ENCODE measurements around the gene RETN. TPM values are rescaled to one million over a fixed set of nuclear protein-coding genes. Genes with fewer than 3 reads are reported as not detected.
"Not testable (repeated sequence)": the region's sequence is repeated elsewhere in the genome, so short reads cannot be mapped to it uniquely, and the experiment has no call there.

RETN gene
- total RNA-seq, 1 donor from 2014 or later = not detected

- peaks cover 14% of the 10 kb centered on the region for H3K4me1 Mint-ChIP-seq (ENCODE audit: low read depth)
- intact Hi-C loops (cut with micrococcal nuclease) = no loop called here
- no peak overlapping the region for H3K27ac Mint-ChIP-seq
- H3K9me3 Mint-ChIP-seq = no peaks in the 10 kb centered on the region
- peaks cover 26% of the 10 kb centered on the region for H3K36me3 Mint-ChIP-seq (ENCODE audit: low read depth)
- no peaks in the 10 kb centered on the region for H3K27me3 Mint-ChIP-seq (ENCODE audit: low read depth)
- H3K4me3 Mint-ChIP-seq (ENCODE audit: low read depth) = no peak overlapping the region
- DNase-seq (ENCODE audit: low spot score) = no peak
Observed at GRCh38 chr19:7642295-7643030, 26.4 kb upstream of the RETN start.

DNA sequence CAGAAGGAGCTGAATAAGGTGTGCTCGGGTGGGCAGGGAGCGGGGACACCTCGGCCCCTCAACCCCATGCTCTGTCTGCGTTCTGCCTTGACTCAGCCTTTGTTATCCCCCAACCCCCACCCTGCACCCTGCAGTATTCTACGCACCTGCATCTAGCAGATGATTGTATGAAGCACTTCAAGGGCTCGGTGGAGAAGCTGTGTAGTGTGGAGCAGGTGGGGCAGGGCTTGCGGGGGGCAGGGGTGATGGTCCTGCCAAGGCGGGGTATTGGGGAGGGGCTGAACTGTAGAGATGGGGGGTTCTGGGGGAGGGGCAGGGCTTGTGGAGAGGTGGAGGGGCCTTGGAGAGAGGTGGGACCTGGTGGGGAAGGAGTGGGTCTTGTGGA lies 25.8 kb upstream of the RETN start:
- Mint-ChIP-seq H3K36me3 (ENCODE audit: low read depth) (peaks cover 31% of the 10 kb centered on the region), H3K4me3 (ENCODE audit: low read depth) (no peak overlapping the region), H3K27me3 (ENCODE audit: low read depth) (no peaks in the 10 kb centered on the region), H3K9me3 (no peaks in the 10 kb centered on the region), H3K27ac (no peak overlapping the region), H3K4me1 (ENCODE audit: low read depth) (peaks cover 14% of the 10 kb centered on the region)
- no peak for DNase-seq (ENCODE audit: low spot score)
- intact Hi-C loops (cut with micrococcal nuclease) = no loop called here

- H3K9me3 Mint-ChIP-seq; H3K4me3 Mint-ChIP-seq (ENCODE audit: low read depth); intact Hi-C loops (cut with micrococcal nuclease); H3K27me3 Mint-ChIP-seq (ENCODE audit: low read depth); DNase-seq (ENCODE audit: low spot score); H3K27ac Mint-ChIP-seq: not testable (repeated sequence)
- H3K4me1 Mint-ChIP-seq (ENCODE audit: low read depth) = peaks cover 11% of the 10 kb centered on the region
- peaks cover 31% of the 10 kb centered on the region for H3K36me3 Mint-ChIP-seq (ENCODE audit: low read depth)
Observed at GRCh38 chr19:7643629-7644549, 25.0 kb upstream of the RETN start.

DNA sequence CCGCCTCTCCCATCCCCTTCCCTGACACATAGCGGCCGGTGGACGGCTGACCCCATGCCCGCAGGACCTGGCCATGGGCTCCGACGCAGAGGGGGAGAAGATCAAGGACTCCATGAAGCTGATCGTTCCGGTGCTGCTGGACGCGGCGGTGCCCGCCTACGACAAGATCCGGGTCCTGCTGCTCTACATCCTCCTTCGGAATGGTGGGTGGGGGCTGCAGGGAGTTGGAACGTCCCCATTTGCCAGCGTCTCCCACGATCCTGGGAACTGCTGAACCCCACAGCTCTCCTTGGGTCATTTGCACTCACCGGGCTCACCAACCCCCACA lies 24.3 kb upstream of the RETN start:
- H3K27me3 Mint-ChIP-seq (ENCODE audit: low read depth) = no peaks in the 10 kb centered on the region
- intact Hi-C loops (cut with micrococcal nuclease) = no loop called here
- peaks cover 6% of the 10 kb centered on the region for H3K4me1 Mint-ChIP-seq (ENCODE audit: low read depth)
- H3K4me3 Mint-ChIP-seq (ENCODE audit: low read depth) = no peak overlapping the region
- H3K27ac Mint-ChIP-seq = no peak overlapping the region
- no peak for DNase-seq (ENCODE audit: low spot score)
- no peaks in the 10 kb centered on the region for H3K9me3 Mint-ChIP-seq
- peaks cover 31% of the 10 kb centered on the region for H3K36me3 Mint-ChIP-seq (ENCODE audit: low read depth)

DNA sequence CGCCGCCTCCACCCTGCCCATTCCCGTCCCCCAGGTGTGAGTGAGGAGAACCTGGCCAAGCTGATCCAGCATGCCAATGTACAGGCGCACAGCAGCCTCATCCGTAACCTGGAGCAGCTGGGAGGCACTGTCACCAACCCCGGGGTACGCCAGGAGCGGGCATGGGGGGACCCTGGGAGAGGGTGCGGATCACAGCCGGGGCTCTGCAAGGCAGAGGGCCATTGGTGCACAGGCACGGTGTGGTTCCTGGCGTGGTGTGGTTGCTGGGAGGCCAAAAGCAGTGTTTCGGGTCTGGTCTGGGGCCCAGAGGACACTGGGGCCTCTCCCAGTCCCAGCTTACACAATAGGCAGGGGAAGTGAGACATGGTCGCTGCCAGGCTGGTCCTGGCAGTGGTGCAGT lies 23.7 kb upstream of the RETN start:
- Mint-ChIP-seq H3K27ac (no peak overlapping the region), H3K4me1 (ENCODE audit: low read depth) (no peaks in the 10 kb centered on the region), H3K36me3 (ENCODE audit: low read depth) (peaks cover 25% of the 10 kb centered on the region), H3K27me3 (ENCODE audit: low read depth) (no peaks in the 10 kb centered on the region), H3K9me3 (no peaks in the 10 kb centered on the region), H3K4me3 (ENCODE audit: low read depth) (no peak overlapping the region)
- no peak for DNase-seq (ENCODE audit: low spot score)
- intact Hi-C loops (cut with micrococcal nuclease) = no loop called here

DNA sequence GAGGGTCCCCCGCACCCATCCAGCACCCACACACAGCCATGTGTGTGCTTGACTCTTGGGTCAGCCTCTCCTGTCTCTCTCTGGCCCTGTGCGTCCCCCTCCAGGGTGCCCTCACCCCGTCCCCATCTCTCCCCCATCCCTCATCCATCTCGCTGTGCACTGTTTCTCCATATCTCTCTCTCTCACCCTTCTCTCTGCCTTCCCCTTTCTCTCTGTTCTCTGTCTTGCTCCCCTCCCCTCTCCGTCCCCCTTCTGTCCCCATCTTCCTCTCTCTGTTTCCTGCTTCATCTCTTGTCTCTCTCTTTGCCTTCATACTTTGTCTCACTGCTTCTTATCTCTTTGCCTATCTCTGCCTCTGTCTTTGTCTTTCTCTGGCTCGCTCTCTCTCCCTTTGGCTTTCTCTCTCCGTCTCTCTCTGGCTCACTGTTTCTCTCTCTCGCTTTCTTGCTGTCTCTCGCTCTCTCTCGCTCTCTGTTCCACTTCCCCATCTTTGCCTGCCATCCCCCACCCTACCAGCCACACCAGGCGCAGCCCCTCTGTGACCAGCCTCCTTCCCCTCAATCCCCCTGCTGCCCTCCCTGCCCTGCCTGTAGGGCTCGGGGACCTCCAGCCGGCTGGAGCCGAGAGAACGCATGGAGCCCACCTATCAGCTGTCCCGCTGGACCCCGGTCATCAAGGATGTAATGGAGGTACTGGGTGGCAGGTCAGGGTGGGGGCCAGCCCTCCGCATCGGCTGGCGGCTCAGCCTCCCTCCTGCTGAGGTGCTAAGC lies 23.0 kb upstream of the RETN start:
- Mint-ChIP-seq H3K36me3 (ENCODE audit: low read depth) (peaks cover 24% of the 10 kb centered on the region), H3K4me3 (ENCODE audit: low read depth) (no peak overlapping the region), H3K4me1 (ENCODE audit: low read depth) (no peaks in the 10 kb centered on the region), H3K27ac (no peak overlapping the region), H3K9me3 (no peaks in the 10 kb centered on the region), H3K27me3 (ENCODE audit: low read depth) (no peaks in the 10 kb centered on the region)
- intact Hi-C loops (cut with micrococcal nuclease) = no loop called here
- DNase-seq (ENCODE audit: low spot score) = no peak

- Mint-ChIP-seq H3K9me3 (no peaks in the 10 kb centered on the region), H3K27me3 (ENCODE audit: low read depth) (no peaks in the 10 kb centered on the region)
Observed at GRCh38 chr19:7646426-7646700, 22.5 kb upstream of the RETN start.

DNA sequence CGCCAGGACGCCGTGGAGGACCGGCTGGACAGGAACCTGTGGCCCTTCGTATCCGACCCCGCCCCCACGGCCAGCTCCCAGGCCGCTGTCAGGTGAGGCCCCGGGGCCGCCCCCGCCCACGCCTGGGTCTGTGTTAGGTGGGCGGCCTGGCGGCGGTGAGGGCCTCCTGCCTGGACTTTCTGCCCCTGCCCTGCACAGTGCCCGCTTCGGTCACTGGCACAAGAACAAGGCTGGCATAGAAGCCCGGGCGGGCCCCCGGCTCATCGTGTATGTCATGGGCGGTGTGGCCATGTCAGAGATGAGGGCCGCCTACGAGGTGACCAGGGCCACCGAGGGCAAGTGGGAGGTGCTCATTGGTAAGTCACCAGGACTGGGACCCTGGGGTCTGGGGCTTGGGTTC lies 21.7 kb upstream of the RETN start:
- no peaks in the 10 kb centered on the region for H3K9me3 Mint-ChIP-seq
- peaks cover 2% of the 10 kb centered on the region for H3K4me1 Mint-ChIP-seq (ENCODE audit: low read depth)
- H3K27ac Mint-ChIP-seq = no peak overlapping the region
- intact Hi-C loops (cut with micrococcal nuclease) = no loop called here
- no peak overlapping the region for H3K4me3 Mint-ChIP-seq (ENCODE audit: low read depth)
- no peak for DNase-seq (ENCODE audit: low spot score)
- H3K27me3 Mint-ChIP-seq (ENCODE audit: low read depth) = peaks cover 3% of the 10 kb centered on the region
- peaks cover 24% of the 10 kb centered on the region for H3K36me3 Mint-ChIP-seq (ENCODE audit: low read depth)

More at GRCh38 chr19:7646426-7646700, 22.5 kb upstream of the RETN start:
- Mint-ChIP-seq H3K4me3 (ENCODE audit: low read depth) (no peak overlapping the region), H3K36me3 (ENCODE audit: low read depth) (peaks cover 24% of the 10 kb centered on the region), H3K27ac (no peak overlapping the region), H3K4me1 (ENCODE audit: low read depth) (no peaks in the 10 kb centered on the region)
- DNase-seq (ENCODE audit: low spot score) = no peak
- intact Hi-C loops (cut with micrococcal nuclease) = no loop called here

- Mint-ChIP-seq H3K4me3 (ENCODE audit: low read depth) (no peak overlapping the region), H3K9me3 (no peaks in the 10 kb centered on the region)
Observed at GRCh38 chr19:7648265-7649014, 20.4 kb upstream of the RETN start.

DNA sequence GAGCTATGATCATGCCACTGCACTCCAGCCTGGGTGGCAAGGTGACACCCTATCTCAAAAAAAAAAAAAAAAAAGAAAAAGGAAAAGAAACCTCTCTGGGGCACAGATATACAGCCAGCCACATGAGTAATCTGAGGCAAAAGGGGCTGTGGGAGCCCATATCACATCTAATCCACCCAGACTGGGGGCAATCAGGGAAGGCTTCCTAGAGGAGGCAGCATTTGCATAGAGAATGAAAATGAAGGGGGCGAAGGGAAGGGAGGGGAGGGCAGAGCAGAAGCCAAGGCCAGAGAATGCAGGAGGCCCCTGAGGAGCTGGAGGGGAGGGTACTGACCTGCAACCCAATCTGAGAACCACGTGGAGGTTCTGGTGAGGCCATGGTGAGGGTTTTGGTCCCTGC lies 18.7 kb upstream of the RETN start:
- no peak overlapping the region for H3K27ac Mint-ChIP-seq
- H3K36me3 Mint-ChIP-seq (ENCODE audit: low read depth) = peaks cover 9% of the 10 kb centered on the region
- H3K27me3 Mint-ChIP-seq (ENCODE audit: low read depth) = peaks cover 3% of the 10 kb centered on the region
- DNase-seq (ENCODE audit: low spot score) = no peak
- H3K4me1 Mint-ChIP-seq (ENCODE audit: low read depth) = peaks cover 9% of the 10 kb centered on the region
- intact Hi-C loops (cut with micrococcal nuclease) = no loop called here
- no peak overlapping the region for H3K4me3 Mint-ChIP-seq (ENCODE audit: low read depth)
- H3K9me3 Mint-ChIP-seq = no peaks in the 10 kb centered on the region

More at GRCh38 chr19:7648265-7649014, 20.4 kb upstream of the RETN start:
- Mint-ChIP-seq H3K27ac (no peak overlapping the region), H3K27me3 (ENCODE audit: low read depth) (peaks cover 3% of the 10 kb centered on the region), H3K4me1 (ENCODE audit: low read depth) (peaks cover 9% of the 10 kb centered on the region), H3K36me3 (ENCODE audit: low read depth) (peaks cover 16% of the 10 kb centered on the region)
- no peak for DNase-seq (ENCODE audit: low spot score)
- intact Hi-C loops (cut with micrococcal nuclease) = no loop called here

DNA sequence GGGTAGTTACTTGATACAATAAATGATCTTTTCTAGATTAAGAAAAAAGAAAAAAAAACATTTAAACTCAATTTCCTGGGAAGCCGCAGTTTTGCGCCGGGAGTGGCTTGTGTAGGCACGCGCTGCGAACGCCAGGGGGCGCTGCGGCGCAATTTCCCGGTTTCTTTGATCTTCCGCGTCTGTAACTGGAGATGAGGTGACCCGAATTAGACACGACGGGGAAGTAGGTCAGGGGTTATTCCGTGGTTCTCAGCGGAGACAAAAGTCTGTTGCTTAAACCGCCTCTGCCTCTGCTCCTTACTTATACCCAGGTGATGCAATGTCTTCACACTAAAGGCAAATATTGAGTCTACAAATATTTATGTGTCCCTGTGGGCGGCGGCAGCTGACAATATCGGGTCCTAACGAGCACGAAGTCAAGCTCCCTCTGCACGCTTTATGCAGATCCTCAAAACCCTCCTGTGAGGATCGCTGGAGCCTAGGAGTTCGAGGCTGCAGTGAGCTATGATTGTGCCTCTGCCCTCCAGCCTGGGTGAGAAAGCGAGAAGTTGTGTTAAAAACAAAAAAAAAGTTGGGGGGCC lies 16.7 kb upstream of the RETN start:
- H3K27me3 Mint-ChIP-seq (ENCODE audit: low read depth) = peaks cover 3% of the 10 kb centered on the region
- intact Hi-C loops (cut with micrococcal nuclease) = loop anchor here (1.0 kb wide), 2 partner anchors 28 to 147 kb away; partner anchors contain the start of gene TRAPPC5
- H3K4me1 Mint-ChIP-seq (ENCODE audit: low read depth) = peaks cover 12% of the 10 kb centered on the region
- H3K9me3 Mint-ChIP-seq = no peaks in the 10 kb centered on the region
- H3K27ac Mint-ChIP-seq = peak overlapping the region; percentile 72
- peak overlapping the region; percentile 52 for H3K4me3 Mint-ChIP-seq (ENCODE audit: low read depth)
- H3K36me3 Mint-ChIP-seq (ENCODE audit: low read depth) = peaks cover 4% of the 10 kb centered on the region
- peak; percentile 79 for DNase-seq (ENCODE audit: low spot score)

DNA sequence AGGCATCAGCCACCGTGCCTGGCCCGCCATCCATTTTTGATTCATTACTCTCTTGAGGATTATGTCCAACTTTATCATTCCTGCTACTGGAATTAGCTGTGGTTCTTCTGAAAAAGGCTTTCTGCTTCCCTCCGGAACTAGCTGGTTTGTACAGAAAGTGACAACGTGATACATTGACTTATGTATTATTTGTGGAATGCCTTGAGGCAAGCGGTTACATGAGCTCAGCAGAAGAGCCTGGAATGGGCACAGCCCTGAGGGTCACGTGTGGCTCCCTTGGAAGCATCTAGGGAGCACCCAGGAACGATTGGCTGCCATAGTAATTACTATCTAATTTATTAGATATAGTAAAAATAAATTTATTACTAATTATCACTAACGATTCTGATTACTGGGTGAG lies 14.4 kb upstream of the RETN start:
- Mint-ChIP-seq H3K9me3 (no peaks in the 10 kb centered on the region), H3K36me3 (ENCODE audit: low read depth) (no peaks in the 10 kb centered on the region), H3K4me1 (ENCODE audit: low read depth) (peaks cover 22% of the 10 kb centered on the region), H3K27me3 (ENCODE audit: low read depth) (peaks cover 3% of the 10 kb centered on the region), H3K27ac (no peak overlapping the region), H3K4me3 (ENCODE audit: low read depth) (no peak overlapping the region)
- intact Hi-C loops (cut with micrococcal nuclease) = no loop called here
- DNase-seq (ENCODE audit: low spot score) = no peak
